IMR-90 (cell line): ENCODE data around the gene NEURL4. TPM values are rescaled to one million over a fixed set of nuclear protein-coding genes. Genes with fewer than 3 reads are reported as not detected.

Experiments used
- ATAC-seq: fragments of 200-7000 bp; cut with Tn5 transposase; 2 replicates; pipeline ENCODE4 v1.9.1; 2020; ENCODE audit warnings: low read depth, mild to moderate bottlenecking, moderate library complexity
- BruUV-seq: library from RNA; stranded (reverse); fragments of 400-500 nt; replicated peaks from 2 replicates; lab custom pipeline; 2021; lab: Mats Ljungman, UMichigan
- CTCF ChIA-PET: fragments of 300-600 bp; formaldehyde crosslinking; extraction: SDS; loops from one replicate; lab custom pipeline; 2021; ENCODE audit warnings: antibody characterized with exemption; lab: Yijun Ruan, JAX
- POLR2A ChIA-PET: fragments of 300-600 bp; sonication (Branson Sonifier 250); formaldehyde crosslinking; loops from one replicate; lab custom pipeline; 2022; ENCODE audit warnings: antibody characterized with exemption; ENCODE audit not compliant: unreplicated experiment; lab: Charles Lee
- DNase-seq: peaks from one replicate; pipeline ENCODE4 v3.0.0; 2013
- H2AFZ ChIP-seq: replicated peaks from 2 replicates; pipeline ENCODE3; 2013; ENCODE audit warnings: low read length, mild to moderate bottlenecking; ENCODE audit not compliant: poor library complexity
- H2AK5ac ChIP-seq: 2 replicates; pipeline ENCODE4 v1.6.1; 2013; ENCODE audit warnings: low read depth, low read length, inconsistent platforms
- H2AK9ac ChIP-seq: replicated peaks from 2 replicates; pipeline ENCODE3; 2013; ENCODE audit warnings: mild to moderate bottlenecking, low read depth, low read length, moderate library complexity; ENCODE audit not compliant: poor library complexity
- H2BK120ac ChIP-seq: 2 replicates; pipeline ENCODE4 v1.6.1; 2013; ENCODE audit warnings: low read depth, low read length, inconsistent platforms
- H2BK15ac ChIP-seq: 3 replicates; pipeline ENCODE4 v1.6.1; 2013; ENCODE audit warnings: low read depth, low read length, inconsistent platforms
- H2BK20ac ChIP-seq: 2 replicates; pipeline ENCODE4 v1.6.1; 2013; ENCODE audit warnings: low read depth, mild to moderate bottlenecking, inconsistent platforms, low read length, moderate library complexity
- H2BK5ac ChIP-seq: 2 replicates; pipeline ENCODE4 v1.6.1; 2013; ENCODE audit warnings: mild to moderate bottlenecking, low read depth, low read length, inconsistent platforms; ENCODE audit not compliant: poor library complexity, severe bottlenecking
- H3K14ac ChIP-seq: replicated peaks from 2 replicates; pipeline ENCODE4 v1.6.1; 2013; ENCODE audit warnings: low read depth, low read length, inconsistent platforms
- H3K18ac ChIP-seq: 2 replicates; pipeline ENCODE4 v1.6.1; 2013; ENCODE audit warnings: low read depth, low read length, control low read depth
- H3K23ac ChIP-seq: 2 replicates; pipeline ENCODE4 v1.6.1; 2013; ENCODE audit warnings: low read depth, low read length, inconsistent platforms
- H3K27ac ChIP-seq: 2 replicates; pipeline ENCODE4 v1.5.1; 2013; ENCODE audit warnings: mild to moderate bottlenecking, control low read depth, low read length; ENCODE audit not compliant: insufficient read depth
- H3K27me3 ChIP-seq: 2 replicates; pipeline ENCODE4 v1.6.1; 2013; ENCODE audit warnings: low read length; ENCODE audit not compliant: control insufficient read depth, insufficient read depth
- H3K36me3 ChIP-seq: 2 replicates; pipeline ENCODE4 v1.6.1; 2013; ENCODE audit warnings: low read length, mixed read lengths; ENCODE audit not compliant: control insufficient read depth, insufficient read depth
- H3K4ac ChIP-seq: 2 replicates; pipeline ENCODE4 v1.6.1; 2013; ENCODE audit warnings: low read depth, low read length, inconsistent platforms
- H3K4me1 ChIP-seq: 2 replicates; pipeline ENCODE4 v1.6.1; 2013; ENCODE audit warnings: low read length, mixed read lengths; ENCODE audit not compliant: control insufficient read depth, insufficient read depth
- H3K4me2 ChIP-seq: 2 replicates; pipeline ENCODE4 v1.6.1; 2013; ENCODE audit warnings: low read depth, mild to moderate bottlenecking, control low read depth, low read length, moderate library complexity
- H3K4me3 ChIP-seq: 2 replicates; pipeline ENCODE4 v1.5.1; 2013; ENCODE audit warnings: low read depth, mild to moderate bottlenecking, control low read depth, low read length, moderate library complexity; ENCODE audit not compliant: insufficient read depth
- H3K56ac ChIP-seq: 2 replicates; pipeline ENCODE4 v1.6.1; 2013; ENCODE audit warnings: low read length, inconsistent platforms; ENCODE audit not compliant: insufficient read depth; ENCODE audit errors: extremely low read depth
- H3K79me1 ChIP-seq, 2 experiments: 2 replicates each; pipeline ENCODE4 v1.6.1; 2013; ENCODE audit warnings: low read length in 2 of 2, inconsistent platforms in 1 of 2, low read depth in 1 of 2
- H3K9ac ChIP-seq: 2 replicates; pipeline ENCODE4 v1.6.1; 2013; ENCODE audit warnings: low read depth, low read length, control low read depth
- H3K9me1 ChIP-seq: 2 replicates; pipeline ENCODE4 v1.6.1; 2013; ENCODE audit warnings: low read length, inconsistent platforms; ENCODE audit not compliant: insufficient read depth
- H3K9me3 ChIP-seq: 2 replicates; pipeline ENCODE4 v1.6.1; 2013; ENCODE audit warnings: low read length; ENCODE audit not compliant: control insufficient read depth, insufficient read depth
- H4K20me1 ChIP-seq: 2 replicates; pipeline ENCODE4 v1.6.1; 2013; ENCODE audit warnings: low read length, inconsistent platforms; ENCODE audit not compliant: insufficient read depth
- H4K5ac ChIP-seq: 2 replicates; pipeline ENCODE4 v1.6.1; 2013; ENCODE audit warnings: mild to moderate bottlenecking, low read depth, low read length, control low read depth
- H4K8ac ChIP-seq, 2 experiments: 2 replicates each; pipeline ENCODE4 v1.6.1; 2013; ENCODE audit warnings: low read depth in 2 of 2, low read length in 2 of 2, control low read depth in 1 of 2, inconsistent platforms in 1 of 2
- H4K91ac ChIP-seq: 2 replicates; pipeline ENCODE4 v1.6.1; 2013; ENCODE audit warnings: low read depth, low read length, inconsistent platforms; ENCODE audit not compliant: insufficient read depth
- MAFK ChIP-seq: IDR thresholded peaks from 2 replicates; pipeline ENCODE4 v1.6.1; 2012; ENCODE audit warnings: low read depth, low read length, improper control_type of control experiment
- MAZ ChIP-seq: IDR thresholded peaks from 2 replicates; pipeline ENCODE4 v1.6.1; 2012; ENCODE audit warnings: low read depth, mild to moderate bottlenecking, low read length, improper control_type of control experiment, moderate library complexity, borderline replicate concordance
- WGBS, 2 experiments: methylation state at CpG; one replicate each; pipeline versions ENCODE4 v1.1.5 to v1.1.7; 2013; ENCODE audit warnings: missing lambda C conversion rate in 2 of 2; ENCODE audit not compliant: insufficient read length in 1 of 2; ENCODE audit errors: extremely low coverage in 2 of 2; 5-methylcytosine and 5-hydroxymethylcytosine counted together
- dilution Hi-C: fragments of 300-500 bp; cut with HindIII; formaldehyde crosslinking; loops from one replicate; pipeline ENCODE4 v1.14.3; 2018; ENCODE audit warnings: low sequenced_read_pairs; ENCODE audit not compliant: unreplicated experiment
- in situ Hi-C: fragments of 300-500 bp; cut with MboI; formaldehyde crosslinking; loops from 3 replicates; pipeline ENCODE4 v1.14.3; 2019; ENCODE audit warnings: low sequenced_read_pairs, inconsistent platforms, mixed read lengths
- intact Hi-C: fragments of 100-400 bp; cut with micrococcal nuclease; formaldehyde crosslinking; loops from 2 replicates; pipeline ENCODE4 v1.10.0; 2022
- polyA plus RNA-seq, 3 experiments: library from polyadenylated mRNA; depleted of rRNA; stranded (reverse); fragments of >200 nt; gene quantifications; 2 replicates each; pipeline ENCODE4 v1.2.3, GENCODE V29; 2012; ENCODE audit warnings: low replicate concordance in 1 of 3
- total RNA-seq: library from RNA; depleted of rRNA; stranded (reverse); fragments of >200 nt; gene quantifications from 2 replicates; pipeline ENCODE4 v1.2.3, GENCODE V29; 2012

Gene NEURL4
- total and polyA plus RNA-seq, 2 of the 4 experiments (the other 2 are of a cell fraction), result 8.4 to 23.3 TPM

DNA sequence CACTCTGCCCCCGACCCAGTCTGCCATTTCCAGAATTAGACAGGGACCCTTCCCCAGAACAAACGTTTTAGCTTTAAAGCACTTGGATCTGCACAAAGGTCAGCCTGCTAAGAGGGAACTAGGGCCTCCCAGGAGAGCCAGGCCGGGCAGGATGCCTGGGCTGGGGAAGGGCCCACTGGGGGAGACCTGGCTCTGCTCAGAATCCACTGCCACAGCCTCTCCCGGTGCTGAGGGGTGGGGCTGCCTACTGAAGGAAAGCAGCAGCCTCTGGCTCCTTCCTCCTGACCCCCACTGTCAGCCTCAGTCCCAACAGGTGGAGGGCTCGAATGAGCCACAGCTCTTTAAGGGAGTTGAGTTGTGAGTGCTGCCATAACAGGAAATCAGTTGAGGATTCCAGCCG is 36.4 kb downstream of the NEURL4 start:
- dilution Hi-C loops, result no loop called here
- Histone ChIP-seq H3K27ac (no peak overlapping the region), H4K20me1 (0 out of 2 replicates have a peak, but pooled peaks cover 3% of the 10 kb centered on the region), H3K4me3 (no peak overlapping the region), H3K23ac (no peak overlapping the region), H3K14ac (no peak overlapping the region), H2BK15ac (no peak overlapping the region), H3K4ac (no peak overlapping the region), H3K56ac (no peak overlapping the region), H3K27me3 (peaks cover 65% of the 10 kb centered on the region), H3K36me3 (no peaks in the 10 kb centered on the region), H2BK120ac (no peak overlapping the region), H3K18ac (no peak overlapping the region), H2BK5ac (no peak overlapping the region), H2AFZ (no peak overlapping the region), H3K79me1 (no peaks in the 10 kb centered on the region), H3K9me3 (no peaks in the 10 kb centered on the region; the same call in 1 of the 2 replicates), H2AK9ac (no peak overlapping the region), H4K8ac (no peak overlapping the region), H4K91ac (no peak overlapping the region), H3K4me1 (peaks cover 3% of the 10 kb centered on the region), H2BK20ac (no peak overlapping the region), H3K9ac (no peak overlapping the region), H3K9me1 (no peaks in the 10 kb centered on the region; the same call in 1 of the 2 replicates), H3K4me2 (no peak overlapping the region), H2AK5ac (no peak overlapping the region), H4K5ac (no peak overlapping the region)
- no peak for ATAC-seq
- TF ChIP-seq MAFK, result no peak
- no peak for TF ChIP-seq MAZ
- intact Hi-C loops, result no loop called here
- ChIA-PET CTCF (no interaction called here), POLR2A (no interaction called here)
- in situ Hi-C loops, result no loop called here
- BruUV-seq, result no TSS peak
- 0% methylated on average over 1 of the region's 6 CpGs; no CpG with 5 or more reads in 1 of the 2 experiments for WGBS, 2 experiments
- DNase-seq, result no peak
